Stimulated activated CD8-positive, alpha-beta memory T cell treated with anti-CD3 and anti-CD28 coated beads, Interleukin-2, amount 100 ng/mL, for 1 hour (primary cell): Measurements from ENCODE around the gene CLDND2.

Source experiments
- DNase-seq, 2 donors: peaks; one replicate each; pipeline ENCODE4 v3.0.0-alpha.2; 2020; ENCODE audit warnings: low read depth in 2 of 2

CLDND2 gene

DNA sequence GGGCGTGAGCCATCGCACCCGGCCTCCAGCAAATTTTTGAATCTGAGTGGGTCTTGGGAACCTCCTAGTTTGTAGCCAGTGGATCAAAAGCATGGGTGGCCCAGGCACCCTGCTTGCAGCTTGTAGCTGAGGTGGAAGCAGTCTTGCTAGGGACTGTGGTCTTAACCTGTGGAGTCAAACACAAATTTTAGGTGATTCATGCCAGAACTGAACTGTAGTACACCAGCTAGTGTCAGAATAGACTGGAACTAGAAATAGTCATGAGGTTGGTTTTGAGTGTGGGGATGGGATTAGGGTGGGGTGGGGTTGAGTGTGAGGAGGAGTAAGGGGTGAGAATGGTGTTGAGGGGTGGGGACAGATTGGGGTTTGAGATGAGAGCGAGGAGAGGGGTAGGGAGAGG lies 13.2 kb upstream of the CLDND2 start:
- DNase-seq, result no peak

DNA sequence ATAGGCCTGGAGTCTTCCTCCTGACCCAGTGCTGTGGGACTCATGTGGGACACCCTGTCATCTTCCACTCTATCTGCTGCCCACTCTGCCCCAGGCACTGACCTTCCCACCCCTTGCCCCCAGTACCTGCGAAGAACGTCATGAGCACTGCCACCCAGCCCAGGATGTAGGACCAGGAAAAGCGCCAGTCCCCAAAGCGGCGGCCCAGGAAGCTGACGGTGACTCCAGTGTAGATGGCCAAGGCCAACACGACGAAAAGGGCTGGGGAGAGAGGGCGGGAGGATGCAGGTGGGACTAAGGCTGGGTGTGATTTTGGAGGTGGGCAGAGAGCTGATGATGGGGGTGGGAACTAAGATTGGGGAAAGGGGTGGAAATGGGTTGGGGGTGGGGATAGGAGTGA lies 11.6 kb upstream of the CLDND2 start:
- DNase-seq, result no peak

DNA sequence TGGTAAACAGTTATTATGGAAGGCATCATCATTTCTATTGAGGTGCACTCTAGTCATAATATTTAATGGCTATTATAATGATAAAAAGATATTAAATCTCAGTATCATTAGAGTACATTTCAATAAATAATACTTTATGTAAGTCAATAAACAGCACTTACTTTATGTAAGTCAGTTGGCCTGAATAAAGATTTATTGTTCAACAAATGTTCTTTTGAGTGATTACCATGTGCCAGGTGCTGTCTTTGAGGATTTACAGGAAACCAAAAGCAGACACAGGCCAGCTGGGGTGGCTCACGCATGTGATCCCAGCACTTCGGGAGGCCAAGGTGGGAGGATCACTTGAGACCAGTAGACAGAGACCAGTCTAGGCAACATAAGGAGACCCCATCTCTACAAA lies 8.6 kb upstream of the CLDND2 start:
- DNase-seq, result no peak

DNA sequence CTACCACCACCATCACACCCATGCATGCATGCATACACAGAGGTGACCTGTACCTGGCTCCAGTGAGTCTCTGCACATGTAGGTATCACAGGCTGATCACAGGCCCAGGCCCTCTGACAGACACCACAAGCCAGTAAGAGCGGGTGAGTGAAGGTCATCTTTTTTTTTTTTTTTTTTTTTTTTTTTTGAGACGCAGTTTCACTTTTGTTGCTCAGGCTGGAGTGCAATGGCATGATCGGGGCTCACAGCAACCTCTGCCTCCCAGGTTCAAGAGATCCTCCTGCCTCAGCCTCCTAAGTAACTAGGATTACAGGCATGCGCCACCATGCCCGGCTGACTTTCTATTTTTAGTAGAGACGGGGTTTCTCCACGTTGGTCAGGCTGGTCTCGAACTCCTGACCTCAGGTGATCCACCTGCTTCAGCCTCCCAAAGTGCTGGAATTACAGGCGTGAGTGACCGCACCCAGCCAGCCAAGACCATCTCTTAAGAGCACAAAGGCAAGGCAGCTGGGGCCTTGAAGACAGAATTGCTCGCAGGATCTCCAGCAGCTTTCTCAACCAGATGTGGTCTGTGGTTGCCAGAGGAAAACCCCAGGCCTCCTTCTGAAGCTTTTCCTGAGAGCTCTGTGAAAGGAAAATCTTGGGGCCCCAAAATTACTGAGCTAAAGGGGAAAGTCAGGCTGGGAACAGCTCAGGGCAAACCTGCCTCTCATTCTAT lies 6.9 kb upstream of the CLDND2 start:
- no peak for DNase-seq

DNA sequence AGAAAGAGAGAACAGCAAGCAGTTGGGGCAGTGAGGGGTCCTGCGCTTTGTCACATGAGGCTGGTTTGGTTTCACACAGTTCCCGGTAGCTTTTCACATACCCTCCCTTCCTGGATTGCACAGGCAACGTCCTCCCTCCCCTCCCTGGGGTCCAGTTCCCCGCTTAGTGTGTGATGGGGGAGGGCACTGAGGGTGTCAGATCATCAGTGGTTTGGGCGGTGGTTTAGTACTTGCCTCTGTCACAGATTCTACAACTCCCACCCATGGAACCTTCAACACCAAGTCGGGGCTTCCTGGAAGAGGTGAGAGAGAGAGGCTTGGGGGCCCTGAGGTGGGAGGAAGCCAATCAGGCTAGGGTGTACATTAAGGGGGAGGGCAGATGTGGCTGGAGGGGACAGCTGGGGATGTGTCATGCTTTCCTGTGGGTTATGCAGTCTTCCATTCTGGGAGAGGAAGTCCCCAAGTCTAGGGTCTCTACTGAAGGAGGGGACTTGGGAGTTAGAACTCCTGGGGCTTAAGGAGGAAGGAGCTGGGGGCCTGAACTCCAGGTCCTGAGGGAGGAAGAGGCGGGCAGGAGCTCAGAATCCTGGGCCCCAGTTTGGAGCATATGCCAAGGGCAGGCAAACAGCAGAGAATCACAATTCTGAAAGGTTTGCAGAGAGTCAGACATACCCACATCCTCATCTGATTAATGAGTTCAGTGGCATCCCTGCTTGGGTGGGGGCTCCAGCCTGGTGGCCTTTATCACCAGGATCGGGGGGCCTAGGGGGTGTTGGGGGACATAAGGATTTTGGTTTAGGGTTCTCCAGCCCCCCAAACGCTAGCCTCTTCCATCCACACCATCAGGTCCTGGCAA lies 4.1 kb upstream of the CLDND2 start, which contains the start of gene NKG7:
TSS of gene NKG7 (minus strand) at position 6 of the 856 bp plus-strand sequence. CDS start 119 bp downstream, outside the sequence.
- DNase-seq, result peak; percentile 66

DNA sequence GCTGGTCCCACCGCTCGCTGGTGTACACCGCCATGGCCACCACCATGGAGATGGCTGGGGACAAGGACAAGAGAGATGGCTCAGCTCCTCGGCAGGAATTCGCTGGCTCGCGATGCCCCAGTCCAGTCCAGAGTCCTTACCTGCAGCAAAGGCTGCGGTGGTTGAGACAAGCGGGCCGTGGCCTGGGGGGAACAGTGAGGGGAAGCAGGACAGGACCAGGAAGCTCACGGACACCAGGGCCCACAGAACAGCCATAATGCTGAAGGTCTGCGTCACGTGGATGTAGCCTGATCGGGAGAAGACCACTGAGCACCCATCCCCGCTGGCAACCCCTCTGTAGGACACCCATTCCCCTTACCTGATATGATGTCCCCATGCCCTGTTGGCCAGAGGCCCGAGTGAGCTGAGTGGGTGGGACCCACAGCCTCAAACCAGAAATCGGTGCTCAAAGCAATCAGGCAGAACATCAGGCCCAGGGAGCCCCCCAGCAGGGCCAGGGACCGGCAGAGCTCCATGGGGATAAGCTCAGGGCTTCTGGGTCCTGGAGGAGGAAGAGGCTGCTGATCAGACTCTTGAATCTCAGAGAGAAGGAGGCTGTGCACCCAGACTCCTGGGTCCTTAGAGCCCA lies 3.3 kb upstream of the CLDND2 start:
- DNase-seq, result no peak

DNA sequence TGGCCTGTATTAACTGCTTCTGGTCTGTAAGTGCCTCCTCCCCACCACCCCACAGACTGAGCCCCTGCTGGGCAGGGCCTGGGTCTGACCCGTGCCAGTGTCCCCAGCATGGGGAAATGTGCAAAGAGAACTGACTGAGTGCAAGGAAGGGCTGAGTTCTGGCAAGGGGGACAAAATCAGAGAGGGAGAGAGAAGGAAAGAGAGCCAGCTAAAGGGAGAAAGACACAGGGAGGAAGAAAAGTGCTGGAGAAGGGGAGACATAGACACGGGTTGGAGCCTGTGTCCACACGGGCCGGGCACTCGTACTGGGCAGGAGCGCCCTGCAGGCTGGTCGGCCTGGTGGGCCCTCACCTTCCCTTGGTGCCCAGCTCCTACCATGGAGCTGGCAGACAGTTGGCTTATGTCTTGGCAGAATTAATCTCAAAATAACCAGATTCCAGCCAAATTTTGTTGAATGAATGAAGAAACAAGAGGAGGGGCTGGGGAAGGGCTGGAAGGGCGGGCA lies 2.4 kb upstream of the CLDND2 start:
- DNase-seq, result no peak

DNA sequence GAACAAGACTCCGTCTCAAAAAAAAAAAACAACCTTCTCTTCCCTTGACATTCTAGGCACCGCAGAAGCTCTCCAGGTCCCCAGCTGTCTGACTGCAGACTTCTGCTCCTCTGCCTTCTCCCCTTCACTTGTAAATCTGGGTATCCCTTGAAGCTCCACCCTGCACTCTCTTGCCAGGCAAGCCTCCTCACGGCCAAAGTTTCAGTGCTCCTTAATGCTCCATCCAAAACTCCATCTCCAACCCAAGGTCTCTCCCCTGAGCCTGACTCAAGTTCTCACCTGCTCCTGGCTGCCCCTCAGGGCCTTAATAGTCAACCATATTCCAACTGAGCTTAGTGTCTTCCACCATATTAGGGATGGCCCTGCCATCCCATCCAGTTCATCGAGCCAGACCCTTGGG lies 1.4 kb upstream of the CLDND2 start:
- no peak for DNase-seq

DNA sequence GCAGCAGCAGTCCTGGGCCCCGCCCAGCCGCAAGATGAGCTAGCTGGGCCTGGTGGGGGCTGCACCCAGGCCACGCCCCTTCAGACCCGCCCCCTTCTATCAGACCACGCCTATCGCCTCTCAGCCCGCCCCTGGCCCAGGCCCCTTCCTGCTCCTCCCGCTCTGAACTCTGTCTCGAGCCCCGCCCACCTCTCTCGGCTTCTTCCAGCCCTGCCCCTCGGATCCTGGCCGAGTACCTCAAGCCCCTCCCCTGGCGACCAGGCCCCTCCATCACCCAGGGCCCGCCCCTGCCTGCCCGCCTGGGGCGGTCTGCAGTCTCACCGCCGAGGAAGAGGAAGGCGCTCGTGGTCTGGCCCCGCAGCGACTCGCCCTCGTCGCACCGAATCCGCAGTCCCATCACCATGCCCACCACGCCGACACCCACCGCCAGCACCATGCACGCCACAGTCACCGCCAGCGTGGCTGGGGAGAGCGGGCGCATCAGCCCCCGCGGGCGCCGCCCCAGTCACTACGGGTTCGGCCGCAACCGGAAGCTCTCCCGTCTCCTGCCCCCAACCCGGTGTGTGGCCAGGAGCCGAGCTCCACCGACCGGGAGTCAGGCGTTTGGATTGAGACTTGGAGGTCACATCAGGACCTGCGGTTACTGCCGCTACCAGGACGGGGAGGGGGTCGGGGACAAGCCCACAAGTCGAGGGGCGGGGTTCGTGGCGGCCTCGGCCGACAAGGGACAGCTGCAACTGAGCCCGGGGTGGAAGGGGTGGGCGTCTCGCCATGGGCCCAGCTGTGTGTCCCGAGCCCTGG lies 1.0 kb downstream of the CLDND2 start:
- DNase-seq, result peak; percentile 95 to 96

DNA sequence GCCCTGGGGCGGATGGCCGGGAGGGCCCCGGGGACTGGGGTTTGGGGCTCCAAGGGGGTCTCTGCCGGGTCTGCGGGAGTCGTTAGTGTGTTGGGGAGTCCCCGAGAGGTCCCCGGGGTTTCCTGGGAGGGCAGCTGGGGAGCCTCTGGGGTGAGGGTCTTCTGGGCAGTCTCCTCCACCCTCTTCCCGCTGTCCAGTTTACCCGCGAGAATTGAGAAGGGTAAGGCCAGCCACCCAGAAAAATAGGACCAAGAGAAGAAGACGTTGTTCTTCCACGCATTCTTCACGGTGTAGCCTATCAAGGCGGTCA lies 1.6 kb downstream of the CLDND2 start:
- no peak for DNase-seq

DNA sequence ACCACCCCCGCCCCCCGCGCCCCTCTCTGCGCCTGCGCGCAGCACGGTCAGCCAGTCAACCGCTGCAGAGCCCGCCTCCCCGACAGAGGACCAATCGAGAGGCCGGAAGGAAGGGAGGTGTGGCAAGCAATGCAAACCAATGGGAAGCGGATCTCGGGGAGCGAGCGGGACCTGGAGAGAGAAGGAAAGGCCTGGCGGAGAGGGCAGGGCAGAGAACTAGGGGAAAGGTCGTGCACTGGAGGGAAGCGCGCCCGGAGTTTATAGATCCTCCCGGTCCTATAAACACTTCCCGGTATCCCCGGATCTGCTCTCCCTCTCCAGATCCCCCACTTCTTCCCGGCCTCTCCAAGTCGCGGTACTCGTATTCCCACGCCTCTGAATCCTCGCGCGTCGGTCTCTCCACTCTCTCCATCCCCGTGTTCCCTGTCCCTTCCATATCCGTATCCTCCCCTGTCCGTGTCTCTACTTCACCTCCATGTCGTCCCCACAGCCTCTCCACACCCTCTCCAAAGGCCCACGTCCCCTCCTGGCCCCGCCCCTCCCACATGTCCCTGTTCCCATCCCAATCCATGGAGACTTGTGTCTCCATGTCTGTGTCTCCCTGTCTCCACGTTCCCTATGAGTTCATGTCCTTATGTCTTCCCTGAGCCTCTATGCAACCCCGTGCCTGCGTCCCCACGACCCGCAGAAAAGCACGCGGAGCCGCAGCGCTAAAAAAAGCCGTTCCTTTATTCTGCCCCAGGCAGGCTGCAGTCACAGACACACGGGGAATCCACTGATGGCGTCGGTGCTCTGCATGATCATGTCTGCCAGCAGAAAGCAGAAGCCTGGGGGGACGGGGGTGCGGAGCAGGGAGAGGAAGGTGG lies 2.2 kb downstream of the CLDND2 start:
- peak; percentile 79 to 86 for DNase-seq

DNA sequence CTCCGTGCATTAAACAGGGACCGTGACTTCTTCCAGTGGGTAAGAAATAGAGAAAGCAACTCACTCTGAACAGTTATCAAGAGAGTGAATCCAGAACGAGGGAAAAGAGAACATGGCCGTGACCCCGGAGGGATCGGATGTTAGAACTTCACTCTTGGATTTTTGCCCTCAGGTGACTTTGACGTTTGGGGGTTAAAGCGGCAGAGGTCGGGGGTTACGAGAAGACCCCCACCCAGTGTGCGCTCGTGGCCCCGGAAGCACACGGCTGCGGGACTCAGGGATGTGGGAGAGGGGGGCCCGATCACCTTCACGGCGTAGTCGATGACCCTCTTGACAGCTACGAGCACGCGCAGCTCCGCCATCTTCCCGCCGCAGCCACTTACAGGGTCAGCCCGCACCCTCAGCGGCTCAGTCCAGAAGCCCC lies 2.8 kb downstream of the CLDND2 start, which contains the start of gene ETFB:
TSS of gene ETFB (minus strand) at position 424 of the 424 bp plus-strand sequence. CDS start at position 362, 62 bp downstream.
- no peak for DNase-seq

DNA sequence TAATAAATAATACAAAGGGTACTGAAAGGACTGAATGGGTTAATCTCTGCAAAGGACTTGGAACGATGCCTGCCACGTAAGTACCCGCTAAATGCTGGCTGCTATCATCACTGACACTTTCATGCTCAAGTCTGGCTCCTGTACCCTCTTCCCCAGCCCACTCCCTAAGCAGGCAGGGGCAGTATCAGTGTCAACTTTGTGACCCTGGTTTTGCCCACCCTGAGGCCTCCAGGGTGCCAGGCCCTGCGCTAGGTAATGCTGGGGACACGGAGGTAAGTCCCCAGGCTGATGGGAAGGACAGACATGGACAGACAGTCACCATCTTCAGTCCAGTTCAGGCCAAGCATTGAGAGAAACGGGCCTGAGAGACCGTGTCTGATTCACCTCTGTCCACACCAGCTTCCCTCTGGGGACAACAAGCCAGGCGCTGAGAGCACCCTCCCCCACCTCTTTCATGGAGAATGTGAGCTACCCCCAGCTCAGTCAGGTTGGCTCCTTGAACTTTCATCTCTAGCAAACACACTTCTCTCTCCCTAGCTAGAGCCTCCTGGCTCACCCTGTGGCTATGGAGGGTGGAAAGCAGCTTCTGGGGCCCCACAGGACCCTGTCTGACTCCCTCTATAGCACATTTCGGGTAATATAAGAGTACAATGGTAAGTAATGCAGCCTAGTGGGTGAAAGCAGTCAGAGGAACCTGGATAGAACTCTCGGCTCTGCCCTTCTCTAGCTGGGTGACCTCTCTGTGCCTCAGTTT lies 3.4 kb downstream of the CLDND2 start:
- DNase-seq, result no peak

DNA sequence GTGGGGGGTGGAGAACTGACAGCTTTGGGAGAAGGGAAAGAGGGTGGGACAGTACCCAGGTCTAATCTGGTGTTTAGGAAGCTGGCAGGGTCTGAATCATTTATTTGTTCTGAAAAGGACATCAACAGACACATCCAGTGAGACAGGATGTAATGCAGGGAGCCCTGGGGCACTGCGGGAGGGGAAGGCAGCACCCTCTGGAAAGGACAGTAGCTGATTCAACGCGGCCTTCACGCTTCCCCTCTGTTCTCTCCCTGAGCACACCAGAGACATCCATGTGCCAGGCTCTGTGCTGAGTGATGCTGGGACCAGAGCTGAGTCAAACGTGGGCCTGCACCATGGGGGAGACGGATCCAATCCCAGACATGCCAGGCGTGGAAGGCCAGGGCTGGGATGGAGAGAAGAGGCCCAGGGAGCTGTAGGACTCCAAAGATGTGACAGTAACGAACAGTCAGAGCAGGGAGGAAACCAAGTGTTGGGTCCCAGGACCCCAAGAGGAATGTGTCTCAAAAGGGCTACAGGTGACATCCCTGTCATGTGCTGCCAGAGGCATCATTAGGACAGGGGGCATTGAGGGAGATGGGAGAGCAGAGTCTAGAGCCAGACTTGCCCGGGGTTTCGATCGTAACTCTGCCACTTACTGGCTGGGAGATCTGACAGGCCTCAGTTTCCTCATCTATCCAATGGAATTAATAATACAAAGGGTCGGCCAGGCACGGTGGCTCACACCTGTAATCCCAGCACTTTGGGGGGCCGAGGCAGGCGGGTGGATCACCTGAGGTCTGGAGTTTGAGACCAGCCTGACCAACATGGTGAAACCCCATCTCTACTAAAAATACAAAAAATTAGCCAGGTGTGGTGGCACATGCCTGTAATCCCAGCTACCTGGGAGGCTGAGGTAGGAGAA lies 4.3 kb downstream of the CLDND2 start:
- DNase-seq, result no peak

DNA sequence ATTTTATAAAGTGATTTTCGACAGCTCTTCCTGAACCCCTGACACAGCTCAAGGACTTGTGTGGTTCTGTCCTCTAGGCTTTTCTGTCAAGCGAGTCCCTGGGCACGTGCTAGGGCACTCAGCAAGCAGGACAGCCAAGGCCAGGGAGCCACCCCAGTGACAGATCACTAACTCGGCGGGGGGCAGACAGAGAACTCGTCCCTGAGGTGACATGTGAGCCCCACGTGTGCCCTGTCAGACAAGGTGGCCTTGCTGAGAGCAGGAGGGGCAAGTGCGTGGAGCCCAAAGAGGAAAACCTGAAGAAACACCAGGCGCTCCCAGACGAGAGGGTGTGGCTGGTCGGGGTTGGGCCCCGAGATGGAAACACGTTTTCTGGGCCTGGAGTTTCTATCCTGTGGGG lies 7.6 kb downstream of the CLDND2 start:
- DNase-seq, result no peak

DNA sequence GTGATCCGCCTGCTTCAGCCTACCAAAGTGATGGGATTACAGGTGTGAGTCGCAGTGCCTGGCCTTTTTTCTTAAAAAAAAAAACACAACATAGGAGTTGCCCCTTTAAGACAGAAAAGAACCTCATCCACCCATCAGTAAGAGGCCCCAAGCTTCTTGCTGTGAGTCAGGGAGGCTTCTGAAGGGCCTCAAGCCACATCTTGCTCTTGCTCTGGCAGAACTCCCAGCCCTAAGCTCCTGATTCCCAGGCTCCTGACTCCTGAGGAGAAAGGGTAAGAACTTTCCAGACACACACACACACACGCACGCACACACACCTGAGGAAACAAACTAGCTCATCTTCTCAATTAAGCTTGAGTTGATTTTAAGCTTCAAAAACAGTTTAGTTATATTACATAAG lies 9.5 kb downstream of the CLDND2 start:
- DNase-seq, result no peak

DNA sequence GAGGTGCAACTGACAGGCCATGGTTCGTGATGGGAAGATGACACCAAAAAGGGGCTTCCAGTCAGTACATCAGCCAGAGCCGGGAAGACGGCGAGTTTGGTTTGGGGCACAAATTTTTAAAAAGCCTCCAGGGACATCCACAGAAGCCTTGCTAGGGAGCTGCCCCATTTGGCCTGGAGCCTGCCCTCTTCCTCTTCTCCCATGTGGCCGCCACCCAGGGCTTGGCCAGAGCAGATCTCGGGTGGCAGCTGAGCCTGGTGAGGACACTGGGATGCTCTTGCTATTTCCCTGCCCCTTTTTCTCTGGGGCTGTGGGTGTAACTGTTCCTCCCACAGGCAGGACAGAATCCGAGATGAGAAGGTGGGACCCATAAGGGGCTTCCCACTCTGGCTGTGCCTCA lies 10.9 kb downstream of the CLDND2 start:
- DNase-seq, result no peak

DNA sequence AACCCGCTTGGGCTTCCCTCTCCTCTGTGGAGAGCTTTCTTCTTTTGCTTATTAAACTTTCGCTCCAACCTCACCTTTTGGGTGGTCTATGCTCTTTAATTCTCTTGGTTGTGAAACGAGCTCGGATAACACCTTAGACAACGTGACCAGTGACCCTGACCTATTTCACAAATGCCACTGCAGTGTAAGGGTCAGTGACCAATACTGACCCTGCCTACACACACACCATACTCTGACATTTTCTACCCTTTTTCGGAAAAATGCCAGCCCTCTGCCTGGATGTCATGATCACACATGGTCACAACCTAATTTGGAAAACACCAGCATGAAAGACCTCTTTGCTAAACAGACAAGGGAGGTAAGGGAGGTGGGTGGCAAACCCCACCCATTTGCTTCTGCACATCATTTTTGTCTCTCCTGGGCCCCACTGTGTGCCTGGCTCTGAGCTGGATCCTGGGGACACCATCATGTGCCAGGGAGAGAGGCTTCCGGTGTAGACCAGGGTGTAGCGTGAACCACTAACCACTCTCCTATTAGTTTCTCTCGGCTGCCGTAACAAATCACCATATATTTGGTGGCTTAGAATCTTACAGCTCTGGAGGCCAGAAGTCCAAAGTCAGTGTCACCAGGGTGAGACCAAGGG lies 12.5 kb downstream of the CLDND2 start:
- no peak for DNase-seq
